Measurements from ENCODE around the gene CLP1.
"Not testable (repeated sequence)": the region's sequence is repeated elsewhere in the genome, so short reads cannot be mapped to it uniquely, and the experiment has no call there.

Gene CLP1

DNA sequence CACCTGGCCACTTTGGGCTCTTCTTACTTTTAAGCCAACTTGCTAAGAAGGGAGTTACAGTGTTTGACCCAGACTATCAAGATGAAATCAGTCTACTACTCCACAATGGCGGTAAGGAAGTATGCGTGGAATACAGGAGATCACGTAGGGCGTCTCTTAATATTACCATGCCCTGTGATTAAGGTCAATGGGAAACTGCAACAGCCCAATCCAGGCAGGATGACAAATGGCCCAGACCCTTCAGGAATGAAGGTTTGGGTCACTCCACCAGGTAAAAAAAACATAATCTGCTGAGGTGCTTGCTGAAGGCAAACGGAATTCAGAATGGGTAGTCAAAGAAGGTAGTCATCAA, 6.8 kb upstream of the CLP1 start:
- Histone ChIP-seq H4K20me1 (ENCODE audit: insufficient read depth, low read length, poor library complexity, severe bottlenecking) (no peaks in the 10 kb centered on the region), H3K36me3 (ENCODE audit: insufficient read depth, low read length) (no peaks in the 10 kb centered on the region), H3K4me1 (ENCODE audit: insufficient read depth, low read length, poor library complexity, severe bottlenecking) (peaks cover 45% of the 10 kb centered on the region), H3K27me3 (ENCODE audit: insufficient read depth, low read length, poor library complexity, severe bottlenecking) (no peaks in the 10 kb centered on the region), H3K9me3 (ENCODE audit: insufficient read depth, low read depth, low read length) (no peaks in the 10 kb centered on the region), H3F3A (ENCODE audit: low read depth) (no peaks in the 10 kb centered on the region), H3K79me2 (ENCODE audit: insufficient read depth, low read length) (no peaks in the 10 kb centered on the region), H3K4me2 (ENCODE audit: low read depth, low read length, poor library complexity, severe bottlenecking) (no peak overlapping the region), H2AFZ (ENCODE audit: low read length) (no peak overlapping the region), H3K9ac (ENCODE audit: low read depth, low read length, poor library complexity, severe bottlenecking) (no peak overlapping the region), H3K9me2 (replicated peaks; ENCODE audit: low read depth, low read length) (no peaks in the 10 kb centered on the region), H3K4me3 (ENCODE audit: low read length, poor library complexity, severe bottlenecking) (no peak overlapping the region)
- TF ChIP-seq EZH2phosphoT487 (IDR thresholded peaks at IDR 0.05; ENCODE audit: borderline replicate concordance) (no peak), CTCF (conservative IDR thresholded peaks at IDR 0.05; ENCODE audit: low read length) (no peak)

DNA sequence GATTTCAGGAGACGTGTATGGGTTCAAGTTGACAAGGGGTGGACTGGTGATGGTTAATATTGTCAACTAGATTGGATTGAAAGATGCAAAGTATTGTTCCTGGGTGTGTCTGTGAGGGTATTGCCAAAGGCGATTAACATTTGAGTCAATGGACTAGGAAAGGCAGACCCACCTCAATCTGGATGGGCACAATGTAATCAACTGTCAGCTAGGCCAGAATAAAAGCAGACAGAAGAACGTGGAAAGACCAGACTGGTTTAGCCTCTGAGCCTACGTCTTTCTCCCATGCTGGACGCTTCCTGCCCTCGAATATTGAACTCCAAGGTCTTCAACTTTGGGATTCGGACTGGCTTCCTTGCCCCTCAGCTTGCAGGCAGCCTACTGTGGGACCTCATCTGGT, 6.2 kb upstream of the CLP1 start:
- no peaks in the 10 kb centered on the region for H4K20me1 ChIP-seq (ENCODE audit: insufficient read depth, low read length, poor library complexity, severe bottlenecking)
- peaks cover 39% of the 10 kb centered on the region for H3K4me1 ChIP-seq (ENCODE audit: insufficient read depth, low read length, poor library complexity, severe bottlenecking)
- H3K9ac ChIP-seq (ENCODE audit: low read depth, low read length, poor library complexity, severe bottlenecking): no peak overlapping the region
- no peak overlapping the region for H3K4me3 ChIP-seq (ENCODE audit: low read length, poor library complexity, severe bottlenecking)
- no peaks in the 10 kb centered on the region for H3K9me3 ChIP-seq (ENCODE audit: insufficient read depth, low read depth, low read length)
- no peak overlapping the region for H2AFZ ChIP-seq (ENCODE audit: low read length)
- H3K36me3 ChIP-seq (ENCODE audit: insufficient read depth, low read length): no peaks in the 10 kb centered on the region
- no peak for TF ChIP-seq EZH2phosphoT487 (IDR thresholded peaks at IDR 0.05; ENCODE audit: borderline replicate concordance)
- H3K79me2 ChIP-seq (ENCODE audit: insufficient read depth, low read length): no peaks in the 10 kb centered on the region
- H3K9me2 ChIP-seq (replicated peaks; ENCODE audit: low read depth, low read length): no peaks in the 10 kb centered on the region
- H3F3A ChIP-seq (ENCODE audit: low read depth): no peaks in the 10 kb centered on the region
- H3K4me2 ChIP-seq (ENCODE audit: low read depth, low read length, poor library complexity, severe bottlenecking): no peak overlapping the region
- H3K27me3 ChIP-seq (ENCODE audit: insufficient read depth, low read length, poor library complexity, severe bottlenecking): no peaks in the 10 kb centered on the region

DNA sequence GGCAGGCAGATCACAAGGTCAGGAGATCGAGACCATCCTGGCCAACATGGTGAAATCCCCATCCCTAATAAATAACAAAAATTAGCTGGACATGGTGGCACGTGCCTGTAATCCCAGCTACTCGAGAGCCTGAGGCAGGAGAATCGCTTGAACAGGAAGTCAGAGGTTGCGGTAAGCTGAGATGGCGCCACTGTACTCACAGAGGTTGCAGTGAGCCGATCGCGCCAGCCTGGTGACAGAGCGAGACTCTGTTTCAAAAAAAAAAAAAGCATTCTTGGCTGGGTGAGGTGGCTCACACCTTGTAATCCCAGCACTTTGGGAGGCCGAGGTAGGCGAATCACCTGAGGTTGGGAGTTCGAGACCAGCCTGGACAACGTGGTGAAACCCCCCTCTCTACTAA, 5.3 kb upstream of the CLP1 start:
- not testable (repeated sequence) for H4K20me1 ChIP-seq (ENCODE audit: insufficient read depth, low read length, poor library complexity, severe bottlenecking); H3K36me3 ChIP-seq (ENCODE audit: insufficient read depth, low read length); H3K9me2 ChIP-seq (replicated peaks; ENCODE audit: low read depth, low read length); H3F3A ChIP-seq (ENCODE audit: low read depth); H3K9me3 ChIP-seq (ENCODE audit: insufficient read depth, low read depth, low read length); H3K27me3 ChIP-seq (ENCODE audit: insufficient read depth, low read length, poor library complexity, severe bottlenecking); H2AFZ ChIP-seq (ENCODE audit: low read length); H3K79me2 ChIP-seq (ENCODE audit: insufficient read depth, low read length)
- peaks cover 45% of the 10 kb centered on the region for H3K4me1 ChIP-seq (ENCODE audit: insufficient read depth, low read length, poor library complexity, severe bottlenecking)
- peak overlapping the region; percentile 56 for H3K4me2 ChIP-seq (ENCODE audit: low read depth, low read length, poor library complexity, severe bottlenecking)
- peak overlapping the region; percentile 34 for H3K9ac ChIP-seq (ENCODE audit: low read depth, low read length, poor library complexity, severe bottlenecking)
- peak overlapping the region; percentile 44 for H3K4me3 ChIP-seq (ENCODE audit: low read length, poor library complexity, severe bottlenecking)

DNA sequence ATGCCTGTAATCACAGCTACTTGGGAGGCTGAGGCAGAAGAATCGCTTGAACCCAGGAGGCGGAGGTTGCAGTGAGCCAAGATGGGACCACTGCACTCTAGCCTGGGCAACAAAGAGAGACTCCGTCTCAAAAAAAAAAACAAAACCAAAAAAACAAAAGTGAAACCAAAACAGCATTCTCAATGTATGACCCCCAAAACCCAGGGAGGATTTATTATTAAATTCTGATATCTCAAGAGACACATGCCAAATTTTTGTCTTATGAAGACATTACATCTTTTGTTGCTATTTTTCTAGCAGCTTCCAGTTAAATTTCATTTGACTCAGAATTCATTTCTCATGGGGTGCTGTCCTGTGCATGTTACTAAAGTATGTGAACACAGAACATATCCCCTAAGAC, 4.9 kb upstream of the CLP1 start:
- Histone ChIP-seq H4K20me1 (ENCODE audit: insufficient read depth, low read length, poor library complexity, severe bottlenecking) (no peaks in the 10 kb centered on the region), H3F3A (ENCODE audit: low read depth) (no peaks in the 10 kb centered on the region), H3K36me3 (ENCODE audit: insufficient read depth, low read length) (no peaks in the 10 kb centered on the region), H2AFZ (ENCODE audit: low read length) (0 out of 2 replicates have a peak overlapping the region, but pooled peaks have one; percentile 11), H3K27me3 (ENCODE audit: insufficient read depth, low read length, poor library complexity, severe bottlenecking) (no peaks in the 10 kb centered on the region), H3K4me2 (ENCODE audit: low read depth, low read length, poor library complexity, severe bottlenecking) (peak overlapping the region; percentile 56), H3K4me3 (ENCODE audit: low read length, poor library complexity, severe bottlenecking) (peak overlapping the region; percentile 44), H3K4me1 (ENCODE audit: insufficient read depth, low read length, poor library complexity, severe bottlenecking) (peaks cover 41% of the 10 kb centered on the region), H3K9me3 (ENCODE audit: insufficient read depth, low read depth, low read length) (no peaks in the 10 kb centered on the region), H3K9ac (ENCODE audit: low read depth, low read length, poor library complexity, severe bottlenecking) (peak overlapping the region; percentile 34), H3K9me2 (replicated peaks; ENCODE audit: low read depth, low read length) (no peaks in the 10 kb centered on the region), H3K79me2 (ENCODE audit: insufficient read depth, low read length) (peaks cover under 1% of the 10 kb centered on the region)
- no peak for TF ChIP-seq EZH2phosphoT487 (IDR thresholded peaks at IDR 0.05; ENCODE audit: borderline replicate concordance)
- no peak for TF ChIP-seq CTCF (conservative IDR thresholded peaks at IDR 0.05; ENCODE audit: low read length)
